HUES64 (cell line): ENCODE measurements around the gene HLA-B.
A peak's percentile ranks its signal among the peaks of the same experiment; 100 is the strongest.

Experiments
- H3K27ac ChIP-seq: 2 replicates; pipeline ENCODE4 v1.7.0; 2013; ENCODE audit warnings: low read depth, low read length, inconsistent platforms
- H3K27me3 ChIP-seq: 2 replicates; pipeline ENCODE4 v1.6.1; 2013; ENCODE audit warnings: mild to moderate bottlenecking, low read length; ENCODE audit not compliant: insufficient read depth
- H3K36me3 ChIP-seq: 2 replicates; pipeline ENCODE4 v1.6.1; 2013; ENCODE audit warnings: mild to moderate bottlenecking, low read length; ENCODE audit not compliant: insufficient read depth
- H3K4me1 ChIP-seq: 2 replicates; pipeline ENCODE4 v1.6.1; 2013; ENCODE audit warnings: mild to moderate bottlenecking, low read length, moderate library complexity; ENCODE audit not compliant: insufficient read depth
- H3K4me3 ChIP-seq: 2 replicates; pipeline ENCODE4 v1.5.1; 2013; ENCODE audit warnings: mild to moderate bottlenecking, low read length, moderate library complexity
- H3K9ac ChIP-seq: 2 replicates; pipeline ENCODE4 v1.6.1; 2013; ENCODE audit warnings: mild to moderate bottlenecking, low read depth, low read length
- H3K9me3 ChIP-seq: 2 replicates; pipeline ENCODE4 v1.6.1; 2013; ENCODE audit warnings: low read depth, low read length; ENCODE audit not compliant: insufficient read depth
- WGBS: fragments of 150-250, 120-280 bp; methylation state at CpG from one replicate; pipeline ENCODE4 v1.1.7; 2013; ENCODE audit warnings: missing lambda C conversion rate; 5-methylcytosine and 5-hydroxymethylcytosine counted together

Gene HLA-B

GRCh38 chr6:31328355-31328960, 28.5 kb downstream of the HLA-B start:
- Histone ChIP-seq H3K36me3 (no peaks in the 10 kb centered on the region), H3K9ac (no peak overlapping the region), H3K27me3 (no peaks in the 10 kb centered on the region), H3K9me3 (peaks cover 29% of the 10 kb centered on the region), H3K4me3 (no peak overlapping the region), H3K27ac (no peak overlapping the region), H3K4me1 (no peaks in the 10 kb centered on the region)
- 86% methylated on average over 7 of the region's 7 CpGs for WGBS

DNA sequence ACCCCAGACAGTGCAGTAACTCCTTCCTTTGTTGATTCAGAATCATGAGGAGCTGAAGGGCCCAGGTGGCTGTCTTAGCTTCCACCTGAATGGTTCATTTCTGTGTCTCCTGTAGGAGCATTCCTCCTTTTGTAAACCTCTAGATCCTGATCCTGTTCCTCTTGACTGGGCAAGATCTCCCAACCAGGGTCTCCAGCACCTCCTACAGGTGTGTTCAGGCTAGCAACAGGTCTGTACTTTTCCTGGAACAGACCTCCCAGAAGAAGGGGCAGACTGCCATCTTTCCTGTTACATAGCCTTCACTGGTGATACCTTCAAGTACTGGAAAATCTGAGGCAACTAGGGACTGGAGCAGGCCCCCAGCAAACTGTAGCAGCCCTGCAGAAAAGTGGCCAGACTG, 35.2 kb downstream of the HLA-B start:
- H3K4me1 ChIP-seq, result no peaks in the 10 kb centered on the region
- no peak overlapping the region for H3K27ac ChIP-seq
- H3K9ac ChIP-seq, result no peak overlapping the region
- no peak overlapping the region for H3K4me3 ChIP-seq
- H3K27me3 ChIP-seq, result no peaks in the 10 kb centered on the region
- no peaks in the 10 kb centered on the region for H3K9me3 ChIP-seq
- H3K36me3 ChIP-seq, result no peaks in the 10 kb centered on the region

- Histone ChIP-seq H3K4me1 (no peaks in the 10 kb centered on the region), H3K36me3 (no peaks in the 10 kb centered on the region), H3K27me3 (no peaks in the 10 kb centered on the region), H3K9me3 (no peaks in the 10 kb centered on the region), H3K4me3 (no peak overlapping the region), H3K27ac (no peak overlapping the region), H3K9ac (no peak overlapping the region)
- no CpG with 5 or more reads among the region's 1 CpG for WGBS
Measured at GRCh38 chr6:31321005-31321707, 35.8 kb downstream of the HLA-B start.

GRCh38 chr6:31317036-31317435, 39.9 kb downstream of the HLA-B start:
- WGBS, result 96% methylated on average over 2 of the region's 2 CpGs
- H3K27me3 ChIP-seq, result peaks cover 8% of the 10 kb centered on the region; the same call in 1 of the 2 replicates

GRCh38 chr6:31309641-31310040, 47.3 kb downstream of the HLA-B start:
- H3K36me3 ChIP-seq, result no peaks in the 10 kb centered on the region
- no peak overlapping the region for H3K4me3 ChIP-seq
- 100% methylated on average over 1 of the region's 2 CpGs for WGBS
- H3K27ac ChIP-seq, result no peak overlapping the region
- peaks cover 30% of the 10 kb centered on the region for H3K27me3 ChIP-seq
- no peaks in the 10 kb centered on the region for H3K9me3 ChIP-seq
- H3K4me1 ChIP-seq, result no peaks in the 10 kb centered on the region
- no peak overlapping the region for H3K9ac ChIP-seq

More at GRCh38 chr6:31317036-31317435, 39.9 kb downstream of the HLA-B start:
- Histone ChIP-seq H3K4me1 (no peaks in the 10 kb centered on the region), H3K36me3 (no peaks in the 10 kb centered on the region), H3K4me3 (no peak overlapping the region), H3K9ac (no peak overlapping the region), H3K27ac (no peak overlapping the region), H3K9me3 (no peaks in the 10 kb centered on the region)

DNA sequence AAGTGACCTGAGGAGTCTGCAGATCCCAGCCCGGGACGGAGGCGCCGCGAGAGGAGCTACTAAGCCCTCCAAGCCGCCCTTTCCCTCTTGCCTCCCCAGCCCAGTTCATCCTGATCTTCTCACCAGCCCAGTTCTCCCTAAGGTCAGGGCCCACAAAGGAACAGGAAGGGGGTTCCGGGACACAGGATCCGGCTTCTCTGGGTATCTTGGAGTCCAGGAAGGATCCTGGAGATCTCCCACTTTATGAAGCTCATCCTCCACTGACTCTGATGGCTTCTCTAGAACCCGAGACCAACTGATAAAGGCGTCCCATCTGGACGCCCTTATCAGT, 48.2 kb downstream of the HLA-B start:
- 73% methylated on average over 11 of the region's 11 CpGs for WGBS
- Histone ChIP-seq H3K36me3 (no peaks in the 10 kb centered on the region), H3K4me1 (no peaks in the 10 kb centered on the region), H3K9ac (0 out of 2 replicates have a peak overlapping the region, but pooled peaks have one; percentile 1), H3K9me3 (no peaks in the 10 kb centered on the region), H3K27ac (no peak overlapping the region), H3K27me3 (peaks cover 25% of the 10 kb centered on the region), H3K4me3 (peak overlapping the region; percentile 52)

GRCh38 chr6:31308050-31308844, 48.7 kb downstream of the HLA-B start:
- Histone ChIP-seq H3K27me3 (peaks cover 24% of the 10 kb centered on the region), H3K4me3 (peak overlapping the region; percentile 52)
- WGBS, result 48% methylated on average over 57 of the region's 57 CpGs

DNA sequence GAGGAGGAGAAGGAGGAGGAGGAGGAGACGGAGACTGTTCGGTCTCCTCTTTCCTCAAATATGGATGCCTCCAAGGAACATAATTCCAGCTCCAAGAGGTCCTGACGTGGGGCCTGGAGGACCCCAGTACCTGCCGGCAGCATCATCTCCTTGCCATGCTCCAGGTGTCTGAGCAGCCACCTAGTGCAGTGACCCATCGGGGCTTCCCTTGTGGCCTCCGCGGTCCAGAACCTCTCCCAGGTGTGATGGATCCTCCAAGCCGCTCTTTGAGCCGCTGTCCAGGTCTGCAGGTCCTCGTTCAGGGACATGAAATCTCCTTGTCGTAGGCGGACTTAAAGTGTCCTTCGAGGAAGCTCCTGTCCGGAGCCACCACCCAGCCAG, 49.3 kb downstream of the HLA-B start:
- H3K27ac ChIP-seq, result no peak overlapping the region
- 89% methylated on average over 14 of the region's 14 CpGs for WGBS
- no peak overlapping the region for H3K9ac ChIP-seq
- H3K9me3 ChIP-seq, result no peaks in the 10 kb centered on the region
- H3K27me3 ChIP-seq, result peaks cover 24% of the 10 kb centered on the region
- no peaks in the 10 kb centered on the region for H3K36me3 ChIP-seq
- H3K4me1 ChIP-seq, result no peaks in the 10 kb centered on the region
- 0 out of 2 replicates have a peak overlapping the region, but pooled peaks have one; percentile 24 for H3K4me3 ChIP-seq

More at GRCh38 chr6:31308050-31308844, 48.7 kb downstream of the HLA-B start:
- Histone ChIP-seq H3K36me3 (no peaks in the 10 kb centered on the region), H3K9ac (peak overlapping the region; percentile 1; the same call in 1 of the 2 replicates), H3K27ac (no peak overlapping the region), H3K4me1 (no peaks in the 10 kb centered on the region), H3K9me3 (no peaks in the 10 kb centered on the region)

- WGBS, result 89% methylated on average over 4 of the region's 4 CpGs
- Histone ChIP-seq H3K27me3 (peaks cover 24% of the 10 kb centered on the region), H3K27ac (no peak overlapping the region), H3K4me1 (no peaks in the 10 kb centered on the region), H3K9ac (no peak overlapping the region), H3K4me3 (no peak overlapping the region), H3K36me3 (no peaks in the 10 kb centered on the region), H3K9me3 (no peaks in the 10 kb centered on the region)
Measured at GRCh38 chr6:31305703-31306219, 51.2 kb downstream of the HLA-B start.

DNA sequence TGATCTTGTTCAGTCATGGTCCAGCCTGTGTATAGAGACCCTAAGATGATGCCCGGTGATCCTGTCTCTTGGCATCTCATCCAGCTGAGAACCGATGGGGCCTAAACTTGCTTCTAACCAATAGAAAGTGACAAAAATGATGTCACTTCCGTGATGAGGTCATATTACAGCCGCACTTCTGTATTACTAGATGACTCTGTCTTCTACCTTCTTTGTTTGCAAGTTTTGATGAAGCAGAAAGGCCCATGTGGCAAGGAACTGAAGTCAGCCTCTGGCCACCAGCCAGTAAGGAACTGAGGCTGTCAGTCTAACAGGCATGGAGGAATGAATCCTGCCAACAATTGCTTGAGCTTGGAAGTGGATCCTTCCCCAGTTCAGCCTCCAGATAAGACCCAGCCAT, 52.3 kb downstream of the HLA-B start:
- Histone ChIP-seq H3K9ac (no peak overlapping the region), H3K9me3 (no peaks in the 10 kb centered on the region), H3K36me3 (no peaks in the 10 kb centered on the region), H3K4me1 (no peaks in the 10 kb centered on the region), H3K27me3 (peaks cover 16% of the 10 kb centered on the region), H3K27ac (no peak overlapping the region), H3K4me3 (no peak overlapping the region)
- 65% methylated on average over 4 of the region's 4 CpGs for WGBS
